HCT116 (cell line): ENCODE data around the gene CMBL. TPM values are rescaled to one million over a fixed set of nuclear protein-coding genes. Genes with fewer than 3 reads are reported as not detected.
A peak's percentile ranks its signal among the peaks of the same experiment; 100 is the strongest.
"Not testable (repeated sequence)": the region's sequence is repeated elsewhere in the genome, so short reads cannot be mapped to it uniquely, and the experiment has no call there.

Experiments used
- ATAC-seq: fragments of 200-7000 bp; cut with Tn5 transposase; 2 replicates; pipeline ENCODE4 v1.9.1; 2020; ENCODE audit warnings: mild to moderate bottlenecking, moderate library complexity
- BruUV-seq: library from RNA; stranded (reverse); fragments of 400-500 nt; replicated peaks from 2 replicates; lab custom pipeline; 2021; lab: Mats Ljungman, UMichigan
- CTCF ChIA-PET: fragments of 300-600 bp; sonication (Branson Sonifier 250); formaldehyde crosslinking; loops from one replicate; lab custom pipeline; 2021; ENCODE audit warnings: antibody characterized with exemption; lab: Charles Lee
- POLR2A ChIA-PET: fragments of 300-600, 350-600 bp; sonication (Branson Sonifier 250); formaldehyde crosslinking; loops from one replicate; lab custom pipeline; 2021; ENCODE audit warnings: antibody characterized with exemption; lab: Charles Lee
- RAD21 ChIA-PET, 2 experiments: fragments of 300-600 bp; sonication (Branson Sonifier 250); formaldehyde crosslinking; loops; one replicate each; lab custom pipeline; 2023; ENCODE audit warnings: low total read pairs in 2 of 2; ENCODE audit not compliant: uncharacterized antibody in 2 of 2, unreplicated experiment in 2 of 2, low non-redundant PET in 1 of 2; lab: Charles Lee
- DNase-seq: peaks from one replicate; pipeline ENCODE4 v3.0.0-alpha.2; 2010; ENCODE audit warnings: low read depth, low spot score
- H2AFZ ChIP-seq: fragments of 200-600 bp; shearing (Covaris generic), sonication (generic); 2 replicates; pipeline ENCODE4 v1.6.1; 2017; ENCODE audit warnings: low read depth, mixed run types, mixed read lengths, antibody characterized with exemption, low read length; ENCODE audit not compliant: poor library complexity, severe bottlenecking
- H3K27ac ChIP-seq: 2 replicates; pipeline ENCODE4 v1.5.1; 2012; ENCODE audit warnings: low read depth, low read length
- H3K27me3 ChIP-seq: fragments of 200-600 bp; sonication (generic); 2 replicates; pipeline ENCODE4 v1.6.1; 2016; ENCODE audit warnings: mixed run types, low read length, mixed read lengths; ENCODE audit not compliant: insufficient read depth
- H3K36me3 ChIP-seq, 2 experiments: fragments of 200-500 bp in 1 of 2; fragments of 200-600 bp in 1 of 2; sonication (Bioruptor generic) in 1 of 2; sonication (generic) in 1 of 2; 2 replicates each; pipeline versions ENCODE4 v1.5.1 to v1.6.1; 2014 to 2016; ENCODE audit warnings: low read length in 2 of 2, inconsistent platforms in 1 of 2, mixed read lengths in 1 of 2, mixed run types in 1 of 2; ENCODE audit not compliant: insufficient read depth in 2 of 2, control insufficient read depth in 1 of 2
- H3K4me1 ChIP-seq, 2 experiments: fragments of 200-600 bp in 1 of 2; sonication (generic) in 1 of 2; 2 replicates each; pipeline versions ENCODE4 v1.5.1 to v1.6.1; 2012 to 2017; ENCODE audit warnings: low read length in 2 of 2, inconsistent platforms in 1 of 2, mild to moderate bottlenecking in 1 of 2, mixed read lengths in 1 of 2, mixed run types in 1 of 2, moderate library complexity in 1 of 2; ENCODE audit not compliant: insufficient read depth in 2 of 2, control insufficient read depth in 1 of 2
- H3K4me2 ChIP-seq: fragments of 200-600 bp; sonication (generic); 2 replicates; pipeline ENCODE4 v1.6.1; 2017; ENCODE audit warnings: mixed run types, low read length, mixed read lengths
- H3K4me3 ChIP-seq, 2 experiments: fragments of 200-600 bp in 1 of 2; sonication (generic) in 1 of 2; replicated peaks in 1 of 2; 2 replicates each; pipeline ENCODE4 v1.5.1; 2011 to 2016; ENCODE audit warnings: low read length in 2 of 2, control low read depth in 1 of 2, low read depth in 1 of 2, mild to moderate bottlenecking in 1 of 2, mixed read lengths in 1 of 2, mixed run types in 1 of 2
- H3K79me2 ChIP-seq: fragments of 200-600 bp; sonication (generic); 2 replicates; pipeline ENCODE4 v1.6.1; 2017; ENCODE audit warnings: mild to moderate bottlenecking, mixed run types, low read length, moderate library complexity, mixed read lengths; ENCODE audit not compliant: insufficient read depth
- H3K9ac ChIP-seq: fragments of 200-600 bp; sonication (generic); 2 replicates; pipeline ENCODE4 v1.6.1; 2016; ENCODE audit warnings: low read length, mixed read lengths
- H3K9me2 ChIP-seq: fragments of 200-600 bp; sonication (generic), shearing (Covaris generic); 2 replicates; pipeline ENCODE4 v1.6.1; 2017; ENCODE audit warnings: mixed run types, mild to moderate bottlenecking, moderate library complexity; ENCODE audit not compliant: insufficient read depth
- H3K9me3 ChIP-seq, 2 experiments: fragments of 200-500 bp in 1 of 2; fragments of 200-600 bp in 1 of 2; sonication (Bioruptor generic) in 1 of 2; sonication (generic) in 1 of 2; 2 replicates each; pipeline ENCODE4 v1.6.1; 2014 to 2017; ENCODE audit warnings: low read length in 2 of 2, mixed read lengths in 2 of 2, inconsistent platforms in 1 of 2, low read depth in 1 of 2, mild to moderate bottlenecking in 1 of 2, mixed run types in 1 of 2, moderate library complexity in 1 of 2; ENCODE audit not compliant: control insufficient read depth in 1 of 2, insufficient read depth in 1 of 2
- H4K20me1 ChIP-seq: fragments of 200-600 bp; sonication (generic), shearing (Covaris generic); 2 replicates; pipeline ENCODE4 v1.6.1; 2017; ENCODE audit warnings: mixed run types, mild to moderate bottlenecking, moderate library complexity; ENCODE audit not compliant: insufficient read depth
- CEBPB ChIP-seq: IDR thresholded peaks from 2 replicates; pipeline ENCODE4 v1.6.1; 2012; ENCODE audit warnings: low read depth
- JUND ChIP-seq: IDR thresholded peaks from 2 replicates; pipeline ENCODE4 v1.6.1; 2012
- SRF ChIP-seq: IDR thresholded peaks from 2 replicates; pipeline ENCODE4 v1.6.1; 2012; ENCODE audit warnings: low read depth
- YY1 ChIP-seq: IDR thresholded peaks from 2 replicates; pipeline ENCODE4 v1.6.1; 2011; ENCODE audit warnings: low read length, low read depth, moderate library complexity, mild to moderate bottlenecking; ENCODE audit not compliant: insufficient replicate concordance; ENCODE audit errors: extremely low read depth
- intact Hi-C: fragments of 100-400 bp; cut with micrococcal nuclease; formaldehyde crosslinking; loops from 2 replicates; pipeline ENCODE4 v1.10.0; 2022
- total RNA-seq: library from RNA; stranded (reverse); gene quantifications from one replicate; pipeline ENCODE4 v1.2.1, GENCODE V29; 2021; ENCODE audit not compliant: unreplicated experiment

CMBL gene
- total RNA-seq, 1 experiment from 2014 or later = 51.0 TPM

- TF ChIP-seq SRF = no peak
- no peak for TF ChIP-seq CEBPB
Measured at GRCh38 chr5:10315201-10315600, 7.5 kb upstream of the CMBL start (continued).

GRCh38 chr5:10311595-10312425 lies 4.1 kb upstream of the CMBL start:
- no peak for DNase-seq
- no peak overlapping the region for H3K4me2 ChIP-seq
- no TSS peak for BruUV-seq
- H3K9me3 ChIP-seq = no peaks in the 10 kb centered on the region
- no peaks in the 10 kb centered on the region for H4K20me1 ChIP-seq
- POLR2A ChIA-PET = no interaction called here
- H3K9me2 ChIP-seq = no peaks in the 10 kb centered on the region
- RAD21 ChIA-PET = no interaction called here
- H3K27ac ChIP-seq = no peak overlapping the region
- H3K4me1 ChIP-seq = peaks cover 32 to 39% of the 10 kb centered on the region in 2 experiments
- no peaks in the 10 kb centered on the region for H3K27me3 ChIP-seq
- H3K4me3 ChIP-seq = no peak overlapping the region
- no peak for ATAC-seq
- CTCF ChIA-PET = no interaction called here
- H2AFZ ChIP-seq = peak overlapping the region; percentile 2
- H3K79me2 ChIP-seq = 0 out of 2 replicates have a peak, but pooled peaks cover 2% of the 10 kb centered on the region
- H3K9ac ChIP-seq = no peak overlapping the region
- TF ChIP-seq JUND (no peak), YY1 (no peak)
- intact Hi-C loops = no loop called here
- no peaks in the 10 kb centered on the region for H3K36me3 ChIP-seq

GRCh38 chr5:10310835-10311570 lies 3.3 kb upstream of the CMBL start:
- H3K79me2 ChIP-seq, H4K20me1 ChIP-seq, H3K36me3 ChIP-seq, DNase-seq, intact Hi-C loops, H3K27me3 ChIP-seq, ATAC-seq, H3K4me3 ChIP-seq, H3K9me3 ChIP-seq, H3K9me2 ChIP-seq, RAD21 ChIA-PET, CTCF ChIA-PET, BruUV-seq: not testable (repeated sequence)
- peak overlapping the region; percentile 97 for H2AFZ ChIP-seq
- H3K4me2 ChIP-seq = peak overlapping the region; percentile 60
- peaks cover 39 to 47% of the 10 kb centered on the region in 2 experiments for H3K4me1 ChIP-seq
- POLR2A ChIA-PET = interaction anchor here (0.7 to 3.2 kb wide), 2 partner anchors 15 to 43 kb away, joined by 3 to 14 read pairs; partner anchors contain the start of gene MARCHF6
- H3K9ac ChIP-seq = peak overlapping the region; percentile 39
- H3K27ac ChIP-seq = peak overlapping the region; percentile 57
